Fibroblast of mammary gland (primary cell): ENCODE results near the gene SLC6A5.
"Not testable (repeated sequence)": the region's sequence is repeated elsewhere in the genome, so short reads cannot be mapped to it uniquely, and the experiment has no call there.

Experiments
- DNase-seq: peaks from one replicate; pipeline ENCODE4 v3.0.0-alpha.2; 2010; ENCODE audit warnings: low read depth
- H3K4me3 ChIP-seq: 2 replicates; pipeline ENCODE4 v1.5.1; 2011; ENCODE audit warnings: low read depth, mild to moderate bottlenecking, low read length, moderate library complexity; ENCODE audit not compliant: control insufficient read depth
- TF ChIP-seq, protein P1 (sequence below): conservative IDR thresholded peaks from 2 replicates; pipeline ENCODE4 v1.5.1; 2011; ENCODE audit warnings: low read depth, low read length, inconsistent platforms; ENCODE audit not compliant: control insufficient read depth, insufficient read depth

The SLC6A5 gene

DNA sequence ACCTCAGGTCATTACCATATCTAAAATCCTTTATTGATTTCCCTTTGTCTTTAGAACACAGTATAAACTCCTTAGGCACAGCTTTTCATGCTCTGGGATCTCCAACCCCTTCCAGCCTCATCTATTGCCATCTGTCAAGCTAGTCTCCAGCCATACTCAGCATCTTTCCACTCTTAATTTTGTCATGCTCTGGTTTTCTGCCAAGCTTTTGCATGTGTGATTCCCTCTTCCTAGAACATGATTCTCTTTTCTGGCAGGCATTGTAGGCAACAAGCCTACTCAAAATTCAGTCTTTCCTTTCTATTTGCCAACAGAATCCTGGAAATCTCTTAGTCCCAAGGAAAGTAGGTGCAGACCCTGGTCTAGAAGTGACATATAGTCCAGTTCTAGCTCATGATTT, 35.5 kb upstream of the SLC6A5 start:
- TF ChIP-seq, protein P1, sequence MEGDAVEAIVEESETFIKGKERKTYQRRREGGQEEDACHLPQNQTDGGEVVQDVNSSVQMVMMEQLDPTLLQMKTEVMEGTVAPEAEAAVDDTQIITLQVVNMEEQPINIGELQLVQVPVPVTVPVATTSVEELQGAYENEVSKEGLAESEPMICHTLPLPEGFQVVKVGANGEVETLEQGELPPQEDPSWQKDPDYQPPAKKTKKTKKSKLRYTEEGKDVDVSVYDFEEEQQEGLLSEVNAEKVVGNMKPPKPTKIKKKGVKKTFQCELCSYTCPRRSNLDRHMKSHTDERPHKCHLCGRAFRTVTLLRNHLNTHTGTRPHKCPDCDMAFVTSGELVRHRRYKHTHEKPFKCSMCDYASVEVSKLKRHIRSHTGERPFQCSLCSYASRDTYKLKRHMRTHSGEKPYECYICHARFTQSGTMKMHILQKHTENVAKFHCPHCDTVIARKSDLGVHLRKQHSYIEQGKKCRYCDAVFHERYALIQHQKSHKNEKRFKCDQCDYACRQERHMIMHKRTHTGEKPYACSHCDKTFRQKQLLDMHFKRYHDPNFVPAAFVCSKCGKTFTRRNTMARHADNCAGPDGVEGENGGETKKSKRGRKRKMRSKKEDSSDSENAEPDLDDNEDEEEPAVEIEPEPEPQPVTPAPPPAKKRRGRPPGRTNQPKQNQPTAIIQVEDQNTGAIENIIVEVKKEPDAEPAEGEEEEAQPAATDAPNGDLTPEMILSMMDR, result no peak
- H3K4me3 ChIP-seq, result no peak overlapping the region
- DNase-seq, result no peak

DNA sequence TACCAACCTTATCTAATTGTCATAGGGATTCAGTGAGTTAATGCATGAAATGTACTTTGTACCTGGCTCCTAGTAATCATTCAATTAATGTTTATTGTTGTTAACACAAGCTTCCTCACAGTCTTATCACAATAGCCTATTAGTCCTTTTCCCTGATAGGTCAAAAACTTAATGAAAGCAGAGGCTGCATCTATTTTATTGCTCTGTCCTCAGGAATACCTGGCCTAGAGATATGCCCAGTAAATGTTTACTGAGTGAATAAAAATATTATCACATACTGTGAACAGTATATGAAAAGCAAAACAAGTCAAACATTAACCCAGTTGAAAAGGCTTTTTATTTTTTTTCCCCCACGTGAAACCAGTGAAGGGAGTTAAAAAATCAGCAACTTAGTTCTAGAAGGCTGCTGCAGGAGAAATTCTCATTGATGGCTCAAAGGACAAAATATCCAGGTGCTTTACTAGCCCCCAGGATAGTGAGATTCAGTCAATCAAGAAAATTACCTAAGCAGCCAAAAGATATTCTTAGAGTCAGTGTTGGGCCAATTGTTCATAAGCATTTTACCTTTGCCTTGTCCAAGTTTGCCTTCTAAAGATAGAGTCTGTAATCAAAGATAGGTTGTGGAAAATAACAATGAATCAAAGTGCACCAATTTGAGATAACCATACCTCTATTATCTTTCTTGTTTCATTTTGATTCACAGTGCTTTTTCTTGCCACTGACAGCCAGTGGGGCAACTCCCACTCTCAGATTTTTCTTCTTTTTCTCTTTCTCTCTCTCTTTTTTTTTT, 34.4 kb upstream of the SLC6A5 start:
- TF ChIP-seq, protein P1, result no peak

DNA sequence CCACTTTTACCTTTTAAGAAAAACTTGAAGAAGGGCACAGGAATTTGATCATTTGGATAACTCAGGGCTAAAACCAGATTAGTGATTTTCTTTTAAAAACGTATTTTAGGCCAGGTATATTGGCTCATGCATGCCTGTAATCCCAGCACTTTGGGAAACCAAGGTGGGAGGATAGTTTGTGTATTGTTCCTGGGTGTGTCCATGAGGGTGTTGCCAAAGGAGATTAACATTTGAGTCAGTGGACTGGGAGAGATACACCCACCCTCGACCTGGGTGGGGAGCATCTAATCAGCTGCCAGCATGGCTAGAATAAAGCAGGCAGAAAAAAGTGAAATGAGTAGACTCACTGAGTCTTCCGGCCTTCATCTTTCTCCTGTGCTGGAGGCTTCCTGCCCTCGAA, 33.3 kb upstream of the SLC6A5 start:
- not testable (repeated sequence) for H3K4me3 ChIP-seq, DNase-seq

More for the DNA sequence above, 34.4 kb upstream of the SLC6A5 start:
- DNase-seq, result no peak
- no peak overlapping the region for H3K4me3 ChIP-seq

DNA sequence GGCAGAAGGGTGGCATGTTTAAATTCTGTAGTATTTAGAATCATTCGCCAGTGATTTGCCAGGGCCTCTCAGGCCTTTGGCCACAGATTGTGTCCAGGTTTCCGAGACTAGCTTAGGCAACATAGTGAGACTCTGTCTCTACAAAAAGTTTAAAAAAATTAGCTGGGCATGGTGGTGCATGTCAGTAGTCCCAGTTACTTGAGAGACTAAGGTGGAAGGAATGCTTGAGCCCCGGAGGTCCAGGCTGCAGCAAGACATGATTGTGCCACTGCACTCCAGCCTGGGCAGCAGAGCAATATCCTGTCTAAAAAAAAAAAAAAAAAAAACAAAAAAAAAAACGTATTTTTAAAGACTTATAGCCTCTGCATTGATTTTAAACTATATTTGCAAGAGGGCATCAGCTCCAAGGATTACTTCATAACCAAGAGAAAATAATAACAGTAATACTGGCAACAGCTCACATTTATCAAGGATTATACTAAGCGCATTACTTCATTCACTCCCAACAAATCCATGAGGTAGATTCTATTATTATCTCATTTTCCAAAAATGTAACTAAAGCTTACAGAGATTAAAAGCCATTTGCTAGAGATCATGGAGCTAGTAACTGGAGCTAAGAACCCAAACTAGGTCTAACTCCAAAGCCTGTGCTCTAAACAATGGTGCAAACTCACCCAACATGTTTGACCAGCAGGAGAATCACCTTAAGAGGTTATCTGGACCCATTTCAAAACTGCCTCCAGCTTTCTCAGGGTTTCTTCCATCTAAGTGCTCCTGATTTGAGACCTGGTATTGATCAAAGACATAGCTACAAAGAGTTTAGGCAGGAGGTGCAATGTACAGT, 32.6 kb upstream of the SLC6A5 start:
- H3K4me3 ChIP-seq, result no peak overlapping the region
- no peak for DNase-seq
- TF ChIP-seq, protein P1, result no peak

DNA sequence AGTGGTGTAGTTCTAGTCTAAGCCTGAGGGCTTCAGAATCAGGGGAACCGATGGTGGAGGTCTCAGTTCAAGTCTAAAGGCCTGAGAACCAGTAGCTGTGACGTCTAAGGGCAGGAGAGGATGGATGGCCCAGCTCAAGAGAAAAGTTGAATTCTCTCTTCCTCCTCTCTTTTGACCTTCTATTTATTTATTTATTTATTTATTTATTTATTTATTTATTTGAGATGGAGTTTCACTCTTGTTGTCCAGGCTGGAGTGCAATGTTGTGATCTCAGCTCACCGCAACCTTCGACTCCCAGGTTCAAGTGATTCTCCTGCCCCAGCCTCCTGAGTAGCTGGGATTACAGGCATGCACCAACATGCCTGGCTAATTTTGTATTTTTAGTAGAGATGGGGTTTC, 19.7 kb upstream of the SLC6A5 start:
- H3K4me3 ChIP-seq, DNase-seq: not testable (repeated sequence)

DNA sequence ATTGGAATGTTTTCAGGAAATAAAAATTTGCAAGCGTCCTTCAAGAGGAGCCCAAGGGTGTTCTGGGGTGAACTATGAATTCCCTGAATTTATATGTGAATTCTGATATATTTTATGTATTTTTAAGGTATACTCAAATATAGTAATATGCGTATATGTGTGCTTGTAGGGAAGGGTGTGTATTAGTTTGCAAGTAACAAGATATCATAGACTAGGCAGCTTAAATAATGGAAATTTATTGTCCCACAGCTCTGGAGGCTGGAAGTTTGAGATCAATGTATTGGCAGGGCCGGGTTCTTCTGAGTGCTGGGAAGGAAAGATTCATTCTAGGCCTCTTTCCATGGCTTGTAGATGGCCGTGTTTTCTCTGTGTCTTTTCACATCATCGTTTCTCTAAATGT, 16.2 kb upstream of the SLC6A5 start:
- DNase-seq, result no peak
- TF ChIP-seq, protein P1, result no peak
- H3K4me3 ChIP-seq, result no peak overlapping the region

DNA sequence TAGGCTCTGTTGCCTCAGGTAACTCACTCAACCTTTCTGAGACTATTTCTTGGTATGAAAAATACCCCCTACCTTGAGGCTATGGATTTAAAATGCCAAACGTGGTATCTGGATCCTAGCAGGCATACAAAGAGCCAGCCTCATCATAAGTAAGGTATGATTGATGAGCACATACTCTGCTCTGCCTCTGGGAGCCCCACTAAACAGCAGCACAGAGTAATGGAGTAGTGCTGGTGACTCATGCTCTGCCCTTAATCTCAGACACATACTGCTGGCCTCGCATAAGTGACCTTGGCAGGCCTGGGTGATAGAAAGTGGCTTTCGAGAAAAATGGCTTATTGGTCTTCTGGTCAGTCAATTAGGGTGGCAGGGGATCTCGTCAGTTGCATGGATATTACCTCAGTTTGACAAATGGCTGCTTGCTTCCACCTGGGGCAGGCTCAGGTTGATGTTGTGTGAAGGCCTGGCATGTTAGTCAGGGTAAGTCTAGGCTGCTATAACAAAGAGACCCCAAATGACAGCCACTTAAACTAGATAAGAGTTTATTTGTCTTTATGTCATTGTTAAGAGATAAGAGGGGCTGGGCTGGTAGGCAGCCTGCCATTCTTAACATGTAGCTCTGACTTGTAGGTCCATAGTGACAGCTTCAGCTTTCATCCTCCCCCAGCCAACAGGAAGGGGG, 15.2 kb upstream of the SLC6A5 start:
- DNase-seq, result no peak
- H3K4me3 ChIP-seq, result no peak overlapping the region
- TF ChIP-seq, protein P1, result no peak
